Measurements from ENCODE around the gene LAIR1.

DNA sequence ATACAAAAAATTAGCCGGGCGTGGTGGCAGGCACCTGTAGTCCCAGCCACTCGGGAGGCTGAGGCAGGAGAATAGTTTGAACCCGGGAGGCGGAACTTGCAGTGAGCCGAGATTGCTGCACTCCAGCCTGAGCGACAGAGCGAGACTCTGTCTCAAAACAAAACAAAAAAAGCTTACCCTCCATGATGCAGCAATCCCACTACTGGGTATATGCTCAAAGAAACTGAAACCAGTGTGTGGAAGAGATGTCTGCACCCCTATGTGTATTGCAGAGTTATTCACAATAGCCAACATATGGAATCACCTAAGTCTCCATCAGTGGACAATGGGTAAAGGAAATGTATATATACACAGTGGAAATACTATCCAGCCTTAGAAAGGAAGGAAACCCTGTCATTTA lies 31.0 kb upstream of the LAIR1 start:
- no peak for TF ChIP-seq RELA (CRISPR knock-in tag; IDR thresholded peaks at IDR 0.05; ENCODE audit: borderline replicate concordance)
- TF ChIP-seq SOX15 (CRISPR knock-in tag; IDR thresholded peaks at IDR 0.05) = no peak
- no peak for TF ChIP-seq TEAD1 (CRISPR knock-in tag; IDR thresholded peaks at IDR 0.05)
- TF ChIP-seq, protein P1, sequence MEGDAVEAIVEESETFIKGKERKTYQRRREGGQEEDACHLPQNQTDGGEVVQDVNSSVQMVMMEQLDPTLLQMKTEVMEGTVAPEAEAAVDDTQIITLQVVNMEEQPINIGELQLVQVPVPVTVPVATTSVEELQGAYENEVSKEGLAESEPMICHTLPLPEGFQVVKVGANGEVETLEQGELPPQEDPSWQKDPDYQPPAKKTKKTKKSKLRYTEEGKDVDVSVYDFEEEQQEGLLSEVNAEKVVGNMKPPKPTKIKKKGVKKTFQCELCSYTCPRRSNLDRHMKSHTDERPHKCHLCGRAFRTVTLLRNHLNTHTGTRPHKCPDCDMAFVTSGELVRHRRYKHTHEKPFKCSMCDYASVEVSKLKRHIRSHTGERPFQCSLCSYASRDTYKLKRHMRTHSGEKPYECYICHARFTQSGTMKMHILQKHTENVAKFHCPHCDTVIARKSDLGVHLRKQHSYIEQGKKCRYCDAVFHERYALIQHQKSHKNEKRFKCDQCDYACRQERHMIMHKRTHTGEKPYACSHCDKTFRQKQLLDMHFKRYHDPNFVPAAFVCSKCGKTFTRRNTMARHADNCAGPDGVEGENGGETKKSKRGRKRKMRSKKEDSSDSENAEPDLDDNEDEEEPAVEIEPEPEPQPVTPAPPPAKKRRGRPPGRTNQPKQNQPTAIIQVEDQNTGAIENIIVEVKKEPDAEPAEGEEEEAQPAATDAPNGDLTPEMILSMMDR (IDR thresholded peaks at IDR 0.05) = no peak
